ENCODE results near the gene ZNF691. TPM values are rescaled to one million over a fixed set of nuclear protein-coding genes. Genes with fewer than 3 reads are reported as not detected.
"Not testable (repeated sequence)": the region's sequence is repeated elsewhere in the genome, so short reads cannot be mapped to it uniquely, and the experiment has no call there.

Gene ZNF691
- total RNA-seq, 1 donor from 2014 or later, result 11.9 TPM

DNA sequence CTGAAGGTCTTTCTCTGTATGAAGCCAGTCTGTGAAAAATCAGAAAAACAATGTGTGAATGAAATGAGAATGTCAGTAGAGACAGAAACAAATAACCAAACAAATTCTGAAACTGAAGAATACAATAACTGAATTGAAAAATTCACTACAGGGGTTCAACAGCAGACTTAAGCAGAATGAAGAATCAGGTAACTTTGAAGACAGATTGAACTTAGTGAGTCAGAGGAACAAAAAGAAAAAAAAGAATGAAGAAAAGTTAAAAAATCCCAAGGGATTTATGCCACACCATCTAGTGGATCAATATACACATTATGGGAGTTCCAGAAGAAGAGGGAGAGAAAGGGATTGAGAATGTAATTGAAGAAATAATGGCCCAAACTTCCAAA, 14.6 kb downstream of the ZNF691 start:
- intact Hi-C loops (cut with DNase I), result no loop called here
- DNase-seq (no peak), ATAC-seq (no peak)
- H3K4me3 ChIP-seq, result no peak overlapping the region
- no peaks in the 10 kb centered on the region for H3K9me3 ChIP-seq
- H3K4me1 ChIP-seq, result no peaks in the 10 kb centered on the region
- TF ChIP-seq, protein P1, sequence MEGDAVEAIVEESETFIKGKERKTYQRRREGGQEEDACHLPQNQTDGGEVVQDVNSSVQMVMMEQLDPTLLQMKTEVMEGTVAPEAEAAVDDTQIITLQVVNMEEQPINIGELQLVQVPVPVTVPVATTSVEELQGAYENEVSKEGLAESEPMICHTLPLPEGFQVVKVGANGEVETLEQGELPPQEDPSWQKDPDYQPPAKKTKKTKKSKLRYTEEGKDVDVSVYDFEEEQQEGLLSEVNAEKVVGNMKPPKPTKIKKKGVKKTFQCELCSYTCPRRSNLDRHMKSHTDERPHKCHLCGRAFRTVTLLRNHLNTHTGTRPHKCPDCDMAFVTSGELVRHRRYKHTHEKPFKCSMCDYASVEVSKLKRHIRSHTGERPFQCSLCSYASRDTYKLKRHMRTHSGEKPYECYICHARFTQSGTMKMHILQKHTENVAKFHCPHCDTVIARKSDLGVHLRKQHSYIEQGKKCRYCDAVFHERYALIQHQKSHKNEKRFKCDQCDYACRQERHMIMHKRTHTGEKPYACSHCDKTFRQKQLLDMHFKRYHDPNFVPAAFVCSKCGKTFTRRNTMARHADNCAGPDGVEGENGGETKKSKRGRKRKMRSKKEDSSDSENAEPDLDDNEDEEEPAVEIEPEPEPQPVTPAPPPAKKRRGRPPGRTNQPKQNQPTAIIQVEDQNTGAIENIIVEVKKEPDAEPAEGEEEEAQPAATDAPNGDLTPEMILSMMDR (IDR thresholded peaks at IDR 0.05), result no peak
- H3K27me3 ChIP-seq (ENCODE audit: low read depth), result peaks cover 7% of the 10 kb centered on the region
- no peak overlapping the region for H3K27ac ChIP-seq
- no peaks in the 10 kb centered on the region for H3K36me3 ChIP-seq

DNA sequence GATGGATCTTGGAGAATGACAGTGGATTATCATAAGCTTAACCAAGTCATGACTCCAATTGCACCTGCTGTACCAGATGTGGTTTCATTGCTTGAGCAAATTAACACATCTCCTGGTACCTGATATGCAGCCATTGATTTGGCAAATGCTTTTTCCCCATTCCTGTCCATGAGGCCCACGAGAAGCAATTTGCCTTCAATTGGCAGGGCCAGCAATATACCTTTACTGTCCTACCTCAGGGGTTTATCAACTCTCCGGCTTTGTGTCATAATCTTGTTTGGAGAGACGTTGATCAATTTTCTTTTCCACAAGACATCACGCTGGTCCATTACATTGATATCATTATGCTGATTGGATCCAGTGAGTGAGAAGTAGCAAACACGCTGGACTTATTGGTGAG, 20.1 kb downstream of the ZNF691 start:
- intact Hi-C loops (cut with DNase I), result no loop called here
- Histone ChIP-seq H3K4me1 (no peaks in the 10 kb centered on the region), H3K27me3 (ENCODE audit: low read depth) (peaks cover 3% of the 10 kb centered on the region), H3K36me3 (no peaks in the 10 kb centered on the region), H3K9me3 (no peaks in the 10 kb centered on the region), H3K27ac (no peak overlapping the region), H3K4me3 (no peak overlapping the region)
- DNase-seq (no peak), ATAC-seq (no peak)
- TF ChIP-seq, protein P1 (IDR thresholded peaks at IDR 0.05), result no peak

DNA sequence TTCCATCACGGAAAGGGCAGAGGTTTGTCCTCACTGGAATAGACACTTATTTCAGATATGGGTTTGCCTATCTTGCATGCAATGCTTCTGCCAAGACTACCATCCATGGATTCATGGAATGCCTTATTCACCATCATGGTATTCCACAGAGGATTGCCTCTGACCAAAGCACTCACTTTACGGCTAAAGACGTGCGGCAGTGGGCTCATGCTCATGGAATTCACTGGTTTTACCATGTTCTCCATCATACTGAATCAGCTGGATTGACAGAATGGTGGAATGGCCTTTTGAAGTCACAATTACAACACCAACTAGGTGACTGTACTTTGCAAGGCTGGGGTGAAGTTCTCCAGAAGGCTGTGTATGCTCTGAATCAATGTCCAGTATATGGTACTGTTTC, 22.1 kb downstream of the ZNF691 start:
- intact Hi-C loops (cut with DNase I); H3K27ac ChIP-seq; H3K9me3 ChIP-seq; H3K4me1 ChIP-seq; H3K27me3 ChIP-seq (ENCODE audit: low read depth); ATAC-seq; H3K36me3 ChIP-seq; DNase-seq; H3K4me3 ChIP-seq: not testable (repeated sequence)

GRCh38 chr1:42869254-42869653, 22.8 kb downstream of the ZNF691 start:
- H3K27me3 ChIP-seq (ENCODE audit: low read depth); DNase-seq; ATAC-seq; H3K9me3 ChIP-seq; H3K4me3 ChIP-seq; intact Hi-C loops (cut with DNase I); H3K27ac ChIP-seq; H3K4me1 ChIP-seq; H3K36me3 ChIP-seq: not testable (repeated sequence)

- intact Hi-C loops (cut with DNase I); H3K4me3 ChIP-seq; DNase-seq; H3K27me3 ChIP-seq (ENCODE audit: low read depth); H3K9me3 ChIP-seq; H3K4me1 ChIP-seq; H3K36me3 ChIP-seq; H3K27ac ChIP-seq; ATAC-seq: not testable (repeated sequence)
Measured at GRCh38 chr1:42869751-42870150, 23.3 kb downstream of the ZNF691 start.

GRCh38 chr1:42873108-42873507, 26.7 kb downstream of the ZNF691 start:
- H3K27ac ChIP-seq; DNase-seq; H3K27me3 ChIP-seq (ENCODE audit: low read depth); H3K36me3 ChIP-seq; H3K4me3 ChIP-seq; intact Hi-C loops (cut with DNase I); H3K4me1 ChIP-seq; ATAC-seq; H3K9me3 ChIP-seq: not testable (repeated sequence)

- intact Hi-C loops (cut with DNase I), result no loop called here
- H3K27ac ChIP-seq, result no peak overlapping the region
- ATAC-seq, result no peak
- TF ChIP-seq, protein P1 (IDR thresholded peaks at IDR 0.05), result no peak
- DNase-seq, result no peak
- no peaks in the 10 kb centered on the region for H3K9me3 ChIP-seq
- H3K4me3 ChIP-seq, result no peak overlapping the region
- H3K4me1 ChIP-seq, result no peaks in the 10 kb centered on the region
- no peaks in the 10 kb centered on the region for H3K27me3 ChIP-seq (ENCODE audit: low read depth)
- H3K36me3 ChIP-seq, result no peaks in the 10 kb centered on the region
Measured at GRCh38 chr1:42873670-42874069, 27.3 kb downstream of the ZNF691 start.

GRCh38 chr1:42876009-42876408, 29.6 kb downstream of the ZNF691 start:
- TF ChIP-seq, protein P1 (IDR thresholded peaks at IDR 0.05), result no peak
- intact Hi-C loops (cut with DNase I), result no loop called here
- no peak for ATAC-seq

More at GRCh38 chr1:42876009-42876408, 29.6 kb downstream of the ZNF691 start:
- no peaks in the 10 kb centered on the region for H3K27me3 ChIP-seq (ENCODE audit: low read depth)
- no peaks in the 10 kb centered on the region for H3K9me3 ChIP-seq
- no peaks in the 10 kb centered on the region for H3K4me1 ChIP-seq
- no peak for DNase-seq
- H3K27ac ChIP-seq, result no peak overlapping the region
- H3K4me3 ChIP-seq, result no peak overlapping the region
- no peaks in the 10 kb centered on the region for H3K36me3 ChIP-seq
